Placental epithelial cell (primary cell): Measurements from ENCODE around the gene ZDHHC11. TPM values are rescaled to one million over a fixed set of nuclear protein-coding genes. Genes with fewer than 3 reads are reported as not detected.

Experiments
- total RNA-seq: library from RNA; depleted of rRNA; stranded (reverse); fragments of >200 nt; gene quantifications from 2 replicates; pipeline ENCODE4 v1.2.3, GENCODE V29; 2012

The ZDHHC11 gene, protein sequence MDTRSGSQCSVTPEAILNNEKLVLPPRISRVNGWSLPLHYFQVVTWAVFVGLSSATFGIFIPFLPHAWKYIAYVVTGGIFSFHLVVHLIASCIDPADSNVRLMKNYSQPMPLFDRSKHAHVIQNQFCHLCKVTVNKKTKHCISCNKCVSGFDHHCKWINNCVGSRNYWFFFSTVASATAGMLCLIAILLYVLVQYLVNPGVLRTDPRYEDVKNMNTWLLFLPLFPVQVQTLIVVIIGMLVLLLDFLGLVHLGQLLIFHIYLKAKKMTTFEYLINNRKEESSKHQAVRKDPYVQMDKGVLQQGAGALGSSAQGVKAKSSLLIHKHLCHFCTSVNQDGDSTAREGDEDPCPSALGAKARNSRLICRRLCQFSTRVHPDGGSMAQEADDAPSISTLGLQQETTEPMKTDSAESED
- 2.4 and 5.1 TPM in 2 replicates for total RNA-seq

DNA sequence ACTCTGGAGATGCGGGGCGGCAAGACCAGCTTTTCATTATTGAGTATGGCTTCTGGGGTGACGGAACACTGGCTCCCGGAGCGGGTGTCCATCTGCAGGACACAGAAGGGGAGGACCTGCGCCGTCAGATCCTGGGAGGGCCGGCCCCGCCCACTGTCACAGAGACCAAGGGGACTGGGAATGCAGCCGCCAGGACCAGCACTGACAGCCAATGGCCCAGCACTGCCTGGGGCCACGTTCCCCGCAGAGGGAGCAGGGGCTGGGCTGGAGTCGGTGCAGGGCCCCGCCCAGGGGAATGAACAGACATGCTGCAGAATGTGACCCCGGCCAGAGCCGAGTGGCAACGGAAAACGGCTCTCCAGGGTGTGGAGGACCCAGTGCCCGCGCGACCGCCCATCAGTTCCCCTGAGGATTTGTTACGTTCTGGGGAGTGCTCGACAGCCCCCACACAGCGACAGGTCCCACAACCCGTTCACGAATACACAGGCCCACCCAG is at the start of gene ZDHHC11:
TSS of gene ZDHHC11 (minus strand) at position 476 of the 496 bp plus-strand sequence. CDS start at position 92, 384 bp downstream.

DNA sequence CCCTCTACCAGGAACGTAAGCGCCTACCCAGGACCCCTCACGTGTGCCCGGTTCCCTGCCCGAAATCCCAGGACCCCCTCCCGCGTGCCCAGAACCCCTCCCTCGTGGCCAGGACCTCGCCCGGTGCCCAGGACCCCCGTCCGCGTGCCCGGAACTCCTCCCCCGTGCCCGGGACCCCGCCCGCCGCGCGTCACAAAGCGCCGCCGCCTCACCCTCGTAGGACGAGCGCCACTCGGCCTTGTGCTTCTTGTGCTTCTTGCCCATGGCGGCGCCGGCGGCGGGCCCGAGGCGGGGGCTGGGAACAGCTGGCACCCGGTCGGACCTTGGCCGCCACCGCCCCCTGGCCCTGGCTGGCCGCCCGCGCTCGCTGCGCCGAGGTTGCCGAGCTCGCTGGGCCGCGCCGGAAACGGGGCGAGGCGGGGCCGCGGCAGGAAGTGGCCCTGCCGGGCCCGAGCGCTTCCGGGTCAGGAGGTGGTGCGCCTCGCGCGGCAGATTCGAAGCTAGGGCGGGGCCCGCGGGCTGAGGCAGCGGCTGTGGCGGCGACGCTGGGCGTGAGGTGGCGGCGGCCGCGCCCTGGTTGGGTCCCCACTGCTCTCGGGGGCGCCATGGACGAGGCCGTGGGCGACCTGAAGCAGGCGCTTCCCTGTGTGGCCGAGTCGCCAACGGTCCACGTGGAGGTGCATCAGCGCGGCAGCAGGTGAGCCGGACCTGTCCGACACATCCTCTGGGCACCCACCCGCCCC is 41.8 kb upstream of the ZDHHC11 start, which contains the start of the genes BRD9 and TRIP13:
TSS of gene BRD9 (minus strand) at position 408 of the 743 bp plus-strand sequence. CDS start at position 264, 144 bp downstream.
TSS of gene TRIP13 (plus strand) at position 491 of the 743 bp plus-strand sequence. CDS start at position 606, 115 bp downstream.

DNA sequence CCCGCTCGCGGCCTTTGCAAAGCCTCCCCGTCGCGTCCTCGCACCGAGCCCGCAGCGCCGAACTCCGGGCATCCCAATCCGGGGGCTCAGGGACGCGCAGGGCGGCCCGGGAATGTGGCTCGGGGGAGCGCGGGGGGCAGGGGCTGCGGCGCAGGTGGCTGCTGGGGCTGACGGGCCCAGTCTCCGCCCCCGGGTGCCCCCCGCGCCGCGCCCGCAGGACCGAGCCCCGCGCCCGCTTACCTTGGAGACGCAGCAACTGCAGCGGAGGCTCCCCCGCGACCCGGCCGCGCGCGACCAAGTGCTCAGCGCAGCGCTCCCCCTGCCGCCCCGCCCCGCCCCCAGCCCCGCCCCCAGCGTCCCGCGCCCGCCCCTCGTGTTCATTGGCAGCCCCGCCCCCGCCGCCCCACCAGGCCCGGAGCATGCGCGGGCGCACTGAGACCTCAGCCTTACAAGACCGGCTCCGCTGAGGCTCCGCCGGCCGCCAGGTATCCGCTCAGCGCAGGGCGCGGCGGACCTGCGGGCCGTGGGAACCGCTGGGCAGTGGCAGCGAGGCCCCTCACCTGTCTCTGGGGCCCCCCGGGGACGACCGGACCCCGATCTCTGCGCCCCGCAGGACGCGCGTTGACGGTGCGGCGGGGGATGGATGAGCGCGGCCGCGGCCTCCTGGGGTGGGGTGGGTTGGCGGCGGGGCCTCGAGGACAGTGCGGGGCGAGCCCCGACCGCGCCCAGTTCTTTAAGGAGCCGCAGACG is 66.2 kb downstream of the ZDHHC11 start, which contains the start of gene ZDHHC11B:
TSS of gene ZDHHC11B (minus strand) at position 302 of the 750 bp plus-strand sequence. CDS start 17,810 bp downstream, outside the sequence.

Other genes with a start within 250 kb of the ZDHHC11 start
- 5.7 and 6.7 TPM in 2 replicates for gene CEP72, start 238.6 kb downstream of the ZDHHC11 start, total RNA-seq
- gene TPPP, start 157.6 kb downstream of the ZDHHC11 start, total RNA-seq, result not detected in 2 replicates
- not detected in 2 replicates for gene ZDHHC11B, start 66.3 kb downstream of the ZDHHC11 start, total RNA-seq
- gene BRD9, start 41.8 kb upstream of the ZDHHC11 start, total RNA-seq, result 25.3 and 32.6 TPM in 2 replicates
- gene TRIP13, start 41.9 kb upstream of the ZDHHC11 start, total RNA-seq, result 3.1 and 9.2 TPM in 2 replicates
- gene NKD2, start 157.8 kb upstream of the ZDHHC11 start, total RNA-seq, result not detected in 2 replicates